HTERT RPE-1 (cell line): Measurements from ENCODE around the gene GGT1.
"Not testable (repeated sequence)": the region's sequence is repeated elsewhere in the genome, so short reads cannot be mapped to it uniquely, and the experiment has no call there.

ENCODE experiments used
- in situ Hi-C: fragments of 300-500 bp; cut with MboI; formaldehyde crosslinking; loops from 4 replicates; pipeline ENCODE4 v1.14.3; 2020; ENCODE audit warnings: low sequenced_read_pairs

GGT1 gene

GRCh38 chr22:24595863-24596262 is 7.1 kb upstream of the GGT1 start:
- in situ Hi-C loops, result no loop called here

- in situ Hi-C loops, result not testable (repeated sequence)
Observed at GRCh38 chr22:24597076-24597475, 5.9 kb upstream of the GGT1 start.

DNA sequence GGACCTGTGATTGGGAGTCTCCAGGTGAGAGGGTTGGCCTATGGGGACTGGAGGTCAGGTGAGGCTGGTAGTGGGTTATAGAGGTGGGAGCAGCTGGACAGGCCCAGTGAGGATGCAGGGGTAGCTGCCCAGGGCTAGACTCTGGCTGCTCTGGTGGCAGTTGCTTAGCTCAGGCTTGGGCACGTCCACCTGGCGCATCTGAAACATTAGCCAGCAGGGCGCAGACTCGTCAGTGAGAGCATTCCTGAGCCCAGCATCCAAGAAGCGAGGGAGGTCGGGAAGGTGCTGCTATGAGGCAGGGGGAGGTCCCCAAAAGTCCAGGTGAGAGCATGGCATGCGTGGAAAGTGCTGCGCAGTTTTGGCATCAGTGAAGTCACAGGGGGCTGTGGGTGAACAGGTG is 3.5 kb upstream of the GGT1 start:
- in situ Hi-C loops, result no loop called here

GRCh38 chr22:24599958-24600715 is 2.9 kb upstream of the GGT1 start:
- in situ Hi-C loops, result not testable (repeated sequence)

GRCh38 chr22:24601217-24602104 is 1.5 kb upstream of the GGT1 start:
- in situ Hi-C loops, result no loop called here

- in situ Hi-C loops, result not testable (repeated sequence)
Observed at GRCh38 chr22:24602105-24602749, 766 bp upstream of the GGT1 start.

DNA sequence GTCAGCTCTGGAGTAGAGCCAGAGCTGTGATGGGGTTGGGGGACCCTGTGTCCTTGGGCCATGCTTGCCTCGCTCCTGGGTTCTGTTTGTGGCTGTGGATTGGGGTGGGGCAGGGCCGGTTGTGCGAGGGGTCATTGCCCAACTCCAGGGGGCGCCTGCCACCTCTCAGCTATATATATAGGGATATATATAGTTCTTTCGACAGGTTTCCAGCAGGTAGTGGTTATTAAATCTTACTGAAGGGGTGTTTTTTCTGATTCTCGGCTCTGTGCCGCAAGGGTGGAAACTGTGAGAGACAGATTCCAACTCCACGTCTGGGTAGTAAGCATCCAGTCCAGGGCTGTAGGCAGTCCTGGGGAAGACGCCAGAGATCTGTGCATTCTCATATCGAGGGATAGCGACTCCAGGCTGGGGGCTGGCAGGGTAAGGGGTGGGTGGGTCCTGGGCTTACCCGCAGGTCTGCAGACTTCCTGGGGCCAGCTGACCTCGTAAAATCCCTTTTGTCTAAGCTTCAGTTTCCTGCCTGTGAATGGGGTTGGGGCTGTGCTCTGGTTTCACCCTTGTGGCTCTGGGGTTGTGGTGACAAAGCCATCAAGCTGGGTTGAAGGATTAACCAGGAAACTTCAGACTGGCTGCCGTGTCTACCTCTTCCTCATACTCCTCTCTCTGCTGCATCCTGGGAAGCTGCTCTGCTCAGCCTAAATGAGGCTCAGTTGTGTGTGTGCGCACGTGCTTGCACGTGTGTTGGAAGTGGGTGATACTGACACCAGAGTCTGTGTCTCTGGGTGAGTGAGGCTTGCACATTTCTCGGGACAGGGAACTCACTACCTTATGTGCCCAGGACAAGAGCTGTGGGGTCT is 1.0 kb downstream of the GGT1 start:
- in situ Hi-C loops, result not testable (repeated sequence)

- in situ Hi-C loops, result not testable (repeated sequence)
Observed at GRCh38 chr22:24606340-24606739, 3.3 kb downstream of the GGT1 start.

DNA sequence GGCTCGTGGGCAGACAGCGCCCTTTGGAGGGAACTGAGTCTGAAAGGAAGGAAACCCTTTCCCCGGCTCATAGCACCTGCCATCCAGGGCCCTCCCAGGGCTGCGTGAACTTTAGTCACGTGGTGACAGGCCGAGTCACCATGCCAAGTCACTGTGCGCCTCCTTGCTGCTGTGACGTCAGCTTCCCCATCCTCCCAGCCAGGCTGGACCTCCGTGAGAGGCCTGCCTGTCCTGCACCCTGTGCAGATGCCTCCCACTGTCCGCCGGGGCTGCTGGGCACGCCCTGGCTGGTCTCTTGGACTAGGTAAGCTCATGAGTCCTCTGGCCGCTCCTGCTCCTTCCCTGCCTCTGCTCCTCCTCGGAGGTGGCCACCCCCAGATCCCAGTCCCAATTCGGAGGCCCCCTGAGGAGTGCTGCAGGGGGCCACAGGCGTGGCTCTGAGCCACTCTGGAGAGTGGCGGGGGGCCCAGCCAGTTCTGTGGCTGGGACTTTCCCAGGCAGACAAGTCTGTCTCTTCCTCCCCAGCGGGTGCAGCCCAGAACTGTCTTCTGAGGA is 4.5 kb downstream of the GGT1 start:
- in situ Hi-C loops, result not testable (repeated sequence)

DNA sequence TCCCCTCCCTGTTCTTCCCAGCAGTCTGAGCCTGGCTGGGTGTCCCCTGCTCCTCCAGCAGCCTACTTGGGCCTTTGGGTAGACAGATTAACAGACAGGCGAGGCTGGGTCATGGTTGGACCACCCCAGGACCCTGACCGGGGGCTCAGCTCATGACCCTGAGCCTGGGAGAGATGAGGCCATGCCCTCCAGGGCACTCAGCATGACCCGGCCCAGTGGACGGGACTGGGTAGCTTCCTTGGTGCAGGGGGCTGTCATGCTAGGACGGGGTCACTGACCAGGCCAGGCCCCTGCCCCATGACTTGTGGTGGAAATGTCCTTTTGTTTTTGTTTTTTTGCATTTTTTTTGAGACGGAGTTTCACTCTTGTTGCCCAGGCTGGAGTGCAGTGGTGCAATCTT is 5.3 kb downstream of the GGT1 start:
- in situ Hi-C loops, result not testable (repeated sequence)

- in situ Hi-C loops, result not testable (repeated sequence)
Observed at GRCh38 chr22:24609888-24610287, 6.9 kb downstream of the GGT1 start.

DNA sequence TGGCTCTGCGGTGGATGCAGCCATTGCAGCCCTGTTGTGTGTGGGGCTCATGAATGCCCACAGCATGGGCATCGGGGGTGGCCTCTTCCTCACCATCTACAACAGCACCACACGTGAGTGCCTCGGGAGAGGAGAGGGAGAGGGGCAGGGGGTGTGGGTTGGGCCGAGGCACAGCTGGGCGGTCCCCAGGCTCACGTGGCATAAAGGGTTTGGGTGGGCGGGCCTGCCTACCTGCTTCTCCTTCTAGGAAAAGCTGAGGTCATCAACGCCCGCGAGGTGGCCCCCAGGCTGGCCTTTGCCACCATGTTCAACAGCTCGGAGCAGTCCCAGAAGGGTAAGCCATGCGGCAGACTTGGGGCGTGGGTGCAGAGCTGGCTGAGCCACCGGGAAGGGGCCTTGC is 11.8 kb downstream of the GGT1 start:
- in situ Hi-C loops, result not testable (repeated sequence)

- in situ Hi-C loops, result not testable (repeated sequence)
Observed at GRCh38 chr22:24621244-24621643, 18.3 kb downstream of the GGT1 start.

DNA sequence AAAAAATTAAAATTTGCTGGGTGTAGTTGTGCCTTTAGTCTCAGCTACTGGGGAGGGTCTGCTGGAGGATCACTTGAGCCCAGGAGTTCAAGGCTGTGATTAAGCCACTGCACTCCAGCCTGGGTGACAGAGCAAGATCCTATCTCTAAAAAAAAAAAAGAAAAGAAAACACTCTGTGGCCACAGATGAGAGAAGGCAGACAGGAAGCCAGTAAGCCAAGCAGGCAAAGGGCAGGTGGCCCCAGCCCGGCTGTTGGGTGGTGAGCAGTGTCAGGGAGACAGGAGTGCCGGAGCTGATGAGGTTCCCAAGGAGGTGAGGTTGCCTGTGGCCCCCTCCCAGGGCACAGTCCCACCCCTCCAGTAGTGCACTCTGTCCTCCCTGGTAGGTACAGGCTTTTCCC is 19.6 kb downstream of the GGT1 start:
- in situ Hi-C loops, result not testable (repeated sequence)

DNA sequence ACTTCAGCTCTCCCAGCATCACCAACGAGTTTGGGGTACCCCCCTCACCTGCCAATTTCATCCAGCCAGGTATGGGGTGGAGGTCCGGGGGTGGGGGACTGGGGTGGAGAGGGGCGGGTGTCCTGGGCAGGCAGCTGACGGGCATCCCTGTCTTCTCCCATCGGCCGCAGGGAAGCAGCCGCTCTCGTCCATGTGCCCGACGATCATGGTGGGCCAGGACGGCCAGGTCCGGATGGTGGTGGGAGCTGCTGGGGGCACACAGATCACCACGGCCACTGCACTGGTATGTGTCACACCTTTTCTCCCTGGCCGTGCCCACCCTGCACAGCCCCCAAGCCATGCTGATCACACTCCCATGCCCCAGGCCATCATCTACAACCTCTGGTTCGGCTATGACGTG is 24.9 kb downstream of the GGT1 start:
- in situ Hi-C loops, result not testable (repeated sequence)

- in situ Hi-C loops, result not testable (repeated sequence)
Observed at GRCh38 chr22:24629069-24629468, 26.1 kb downstream of the GGT1 start.

GRCh38 chr22:24630812-24631427 is 27.9 kb downstream of the GGT1 start:
- in situ Hi-C loops, result not testable (repeated sequence)

DNA sequence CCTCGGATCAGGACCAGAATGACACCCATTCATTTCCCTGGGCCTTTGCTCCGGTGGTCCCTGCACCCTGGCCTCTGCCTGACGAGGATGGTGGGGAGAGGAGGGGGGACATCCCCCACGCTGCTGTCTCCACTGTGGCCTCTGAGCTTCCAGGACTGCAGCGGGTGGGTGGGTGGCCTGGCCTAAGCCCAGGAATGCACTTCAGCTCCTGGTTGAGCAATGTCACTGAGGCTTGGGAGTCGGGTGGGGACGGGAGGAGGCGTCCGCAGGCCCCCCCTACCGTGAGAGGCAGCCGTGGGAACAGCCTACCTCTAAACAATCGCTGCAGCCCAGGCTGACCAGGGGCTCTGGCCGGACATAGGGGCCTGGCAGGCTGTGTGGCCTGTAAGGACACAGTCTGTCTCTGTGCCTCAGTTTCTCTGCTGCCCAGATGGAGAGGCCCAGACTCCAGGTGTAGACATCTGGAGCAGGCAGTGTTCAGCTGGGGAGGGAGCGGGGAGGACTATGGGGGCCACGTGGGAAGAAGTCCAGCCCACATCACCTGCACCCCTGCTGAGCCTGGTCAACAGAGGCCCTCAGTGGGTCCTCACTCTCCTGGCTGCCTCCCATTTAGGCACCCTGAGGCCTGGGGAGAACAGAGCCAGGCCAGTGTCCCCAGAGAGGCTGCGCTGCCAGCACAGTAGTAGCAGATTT is 28.6 kb downstream of the GGT1 start:
- in situ Hi-C loops, result not testable (repeated sequence)

- in situ Hi-C loops, result not testable (repeated sequence)
Observed at GRCh38 chr22:24632642-24633041, 29.6 kb downstream of the GGT1 start.
